HG03060 (cell line): ENCODE data around the gene TSPAN3.

Source experiments
- ATAC-seq: cut with Tn5 transposase; IDR thresholded peaks from one replicate; pipeline ENCODE4 v1.9.1; 2021; ENCODE audit warnings: low read depth, moderate number of reproducible peaks; ENCODE audit not compliant: unreplicated experiment

TSPAN3 gene

DNA sequence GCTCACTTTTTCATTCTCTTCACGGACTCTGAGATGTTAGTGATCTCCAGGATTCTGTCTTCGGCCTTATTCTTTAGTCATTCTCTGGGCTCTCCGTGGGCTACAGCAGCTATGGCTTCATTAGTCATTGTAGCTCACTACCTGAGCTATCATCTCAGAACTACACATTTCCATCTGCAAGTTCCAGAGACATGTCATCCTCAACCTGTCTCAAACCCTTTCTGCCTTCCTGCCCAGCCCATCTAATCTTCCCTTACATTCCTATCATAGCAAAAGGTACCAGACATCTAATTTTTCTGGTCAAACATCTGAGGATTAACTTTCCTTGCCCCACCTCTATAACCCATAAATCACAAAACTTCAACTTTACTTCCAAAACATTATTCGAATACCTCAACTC lies 13.2 kb downstream of the TSPAN3 start:
- ATAC-seq, result no peak

DNA sequence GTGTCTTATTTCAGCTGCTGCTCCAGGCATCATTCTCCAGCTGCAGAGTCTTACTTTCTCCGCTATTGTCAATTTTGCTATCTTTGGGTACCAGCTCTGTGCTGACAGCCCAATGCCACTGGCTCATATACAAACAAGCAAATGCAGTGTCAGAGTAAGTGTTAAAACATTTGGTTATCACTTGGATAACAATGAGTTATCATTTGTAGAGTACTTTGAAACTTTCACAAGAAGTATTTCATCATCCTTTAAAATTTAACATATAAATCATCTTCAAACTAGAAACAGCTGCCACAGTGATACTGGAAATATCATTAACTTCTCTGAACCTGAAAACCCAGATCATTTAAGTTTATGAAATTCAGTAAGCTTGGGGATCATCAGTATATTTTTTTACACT lies 13.8 kb downstream of the TSPAN3 start:
- ATAC-seq, result no peak

- ATAC-seq, result no peak
These were observed 17.2 kb downstream of the TSPAN3 start for GRCh38 chr15:77053709-77054108.

DNA sequence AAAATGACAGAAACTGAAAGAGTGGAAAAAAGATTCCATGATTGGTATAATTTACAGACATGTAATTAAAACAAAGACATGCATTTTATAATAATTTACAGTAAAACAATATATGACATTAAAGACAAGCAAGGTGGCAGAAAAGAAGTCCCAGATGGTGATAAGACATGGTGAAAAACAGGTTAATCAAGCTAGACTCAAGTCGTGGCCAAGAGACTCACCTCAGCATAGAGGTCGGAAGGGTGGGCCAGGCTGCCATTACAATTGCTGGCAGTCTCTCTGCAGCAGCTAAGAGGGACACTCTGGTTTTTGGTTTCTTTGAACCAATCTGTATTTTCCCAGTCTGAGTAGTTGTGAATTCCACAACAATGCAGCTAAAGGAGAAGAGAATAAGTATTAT lies 18.4 kb downstream of the TSPAN3 start:
- ATAC-seq, result no peak

GRCh38 chr15:77048135-77048876 lies 22.6 kb downstream of the TSPAN3 start:
- no peak for ATAC-seq

- ATAC-seq, result no peak
These were observed 24.1 kb downstream of the TSPAN3 start for GRCh38 chr15:77046704-77047412.

DNA sequence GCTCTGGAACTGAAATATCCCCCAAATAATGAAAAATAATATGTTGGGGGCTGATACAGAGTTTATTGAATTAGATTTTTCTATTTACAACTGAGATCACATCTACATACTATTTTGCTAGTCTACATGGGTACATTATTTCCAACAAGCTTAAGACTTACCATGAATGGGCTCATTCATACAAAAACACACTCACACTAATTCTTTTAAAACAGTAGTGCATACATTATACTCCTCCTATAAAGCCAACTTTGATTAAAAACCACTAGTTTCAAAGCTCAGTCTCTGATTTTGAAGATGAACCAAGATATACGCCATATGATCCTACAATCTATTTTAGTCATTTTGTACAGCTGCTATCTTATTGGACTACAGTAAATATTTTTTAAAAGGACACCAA lies 24.9 kb downstream of the TSPAN3 start:
- ATAC-seq, result no peak

- ATAC-seq, result no peak
These were observed 26.5 kb downstream of the TSPAN3 start for GRCh38 chr15:77044228-77045042.

DNA sequence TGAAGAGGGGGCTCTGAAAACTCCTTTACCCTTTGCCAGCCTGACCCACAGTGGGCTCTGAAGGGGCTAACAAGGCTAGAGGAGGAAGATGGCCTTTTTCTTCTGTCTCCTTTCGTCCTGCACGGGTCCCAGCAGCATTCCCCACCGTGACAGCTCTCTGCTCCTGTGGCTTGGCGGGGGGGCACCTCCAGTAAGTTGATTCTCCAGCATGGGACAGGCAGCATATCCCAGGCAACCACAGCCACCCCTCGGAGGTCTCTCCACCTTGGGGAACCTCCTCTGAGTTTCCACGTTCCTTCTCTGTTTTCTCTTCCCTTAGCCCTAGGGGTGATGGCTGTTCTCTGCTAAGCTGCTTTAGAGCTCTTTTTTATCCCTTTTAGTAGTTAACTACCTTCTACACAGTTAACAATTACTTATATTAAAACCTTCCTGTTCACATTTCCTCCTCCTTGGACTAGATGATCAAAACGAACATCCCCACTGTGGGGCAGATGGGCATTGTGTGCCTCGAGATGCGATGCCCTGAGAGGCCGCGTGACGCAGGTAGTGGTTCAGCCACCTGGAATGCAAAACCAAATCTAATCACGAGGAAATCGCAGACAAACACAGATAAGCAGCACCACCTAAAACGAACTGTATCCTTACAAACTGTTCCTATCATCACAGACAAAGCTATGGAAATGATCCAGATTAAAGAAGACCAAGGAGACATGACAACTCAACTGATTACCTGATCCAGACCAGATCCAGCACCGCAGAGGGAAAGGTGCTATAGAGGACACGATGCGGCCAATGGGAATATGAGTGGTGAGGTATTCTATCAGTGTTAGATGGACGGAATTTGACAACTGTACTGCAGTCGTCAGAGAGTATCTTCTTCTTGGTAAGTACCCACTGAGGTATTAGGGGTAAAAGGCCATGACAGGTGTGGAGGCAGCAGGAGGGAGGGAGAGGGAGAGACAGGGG lies 27.7 kb downstream of the TSPAN3 start:
- ATAC-seq, result no peak

DNA sequence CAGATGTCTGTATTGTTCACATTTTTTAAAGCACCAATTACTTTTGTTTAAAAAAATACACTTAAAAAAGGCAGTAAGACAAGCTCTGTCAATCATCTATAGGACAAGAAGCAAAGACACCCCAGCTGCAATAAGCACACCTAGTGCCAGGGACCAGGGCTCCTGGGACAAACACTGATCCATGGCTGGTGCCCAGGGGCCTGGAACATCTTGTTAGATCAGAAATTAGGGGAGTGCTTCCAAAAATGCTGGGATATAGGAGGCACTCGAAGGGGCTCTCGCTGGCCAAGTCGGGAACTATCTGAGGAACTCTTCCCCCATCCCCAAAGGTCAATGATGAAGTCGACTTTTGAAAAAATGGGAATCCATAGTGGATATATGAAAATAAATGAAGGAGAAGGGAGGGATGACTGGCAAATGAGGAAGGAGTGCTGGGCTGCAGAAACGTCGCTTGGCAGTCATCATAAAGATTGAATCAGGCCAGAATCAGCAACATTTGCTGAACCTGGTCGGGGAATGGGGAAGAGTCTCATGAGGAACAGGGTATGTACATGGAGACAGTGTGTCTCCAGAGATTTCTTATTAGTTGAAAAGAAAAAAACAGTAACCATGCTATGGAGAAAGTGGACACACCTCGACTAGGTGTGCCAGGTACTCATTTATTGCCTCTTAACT lies 28.5 kb downstream of the TSPAN3 start:
- no peak for ATAC-seq

GRCh38 chr15:77040673-77041072 lies 30.2 kb downstream of the TSPAN3 start:
- no peak for ATAC-seq

DNA sequence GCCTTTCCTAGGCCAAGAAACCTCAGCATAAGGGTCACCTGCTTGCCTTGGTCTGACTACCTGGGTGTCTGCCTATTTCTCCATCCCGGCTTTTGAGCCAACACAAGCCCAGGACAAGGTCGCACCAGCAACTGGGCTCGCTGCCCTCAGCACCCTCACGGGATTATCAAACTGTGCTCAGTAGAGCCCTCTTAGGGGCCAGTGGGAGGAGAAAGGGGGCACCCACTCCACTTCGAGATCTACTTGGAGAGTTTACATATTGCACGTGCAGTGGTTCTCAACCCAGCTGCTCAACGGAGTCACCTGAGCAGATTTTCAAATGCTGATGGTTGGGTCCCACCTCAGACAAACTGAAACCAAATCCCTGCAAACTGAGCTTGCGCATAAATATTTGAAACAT lies 31.1 kb downstream of the TSPAN3 start:
- no peak for ATAC-seq

DNA sequence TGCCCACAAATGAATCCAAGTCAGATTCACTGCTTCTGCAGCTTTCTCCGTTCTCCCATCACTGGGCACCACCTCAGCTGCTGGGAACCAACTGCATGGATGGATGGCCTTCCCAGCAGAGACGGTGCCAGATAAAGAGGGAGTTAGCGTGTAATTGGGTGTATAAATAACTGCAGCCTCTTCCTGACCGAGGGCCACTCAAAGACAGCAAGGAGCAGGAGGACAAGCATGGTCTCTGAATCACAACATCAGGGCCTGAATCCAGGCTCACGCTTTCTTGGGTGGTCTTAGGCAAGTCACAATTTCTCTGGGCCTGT lies 31.7 kb downstream of the TSPAN3 start:
- no peak for ATAC-seq

DNA sequence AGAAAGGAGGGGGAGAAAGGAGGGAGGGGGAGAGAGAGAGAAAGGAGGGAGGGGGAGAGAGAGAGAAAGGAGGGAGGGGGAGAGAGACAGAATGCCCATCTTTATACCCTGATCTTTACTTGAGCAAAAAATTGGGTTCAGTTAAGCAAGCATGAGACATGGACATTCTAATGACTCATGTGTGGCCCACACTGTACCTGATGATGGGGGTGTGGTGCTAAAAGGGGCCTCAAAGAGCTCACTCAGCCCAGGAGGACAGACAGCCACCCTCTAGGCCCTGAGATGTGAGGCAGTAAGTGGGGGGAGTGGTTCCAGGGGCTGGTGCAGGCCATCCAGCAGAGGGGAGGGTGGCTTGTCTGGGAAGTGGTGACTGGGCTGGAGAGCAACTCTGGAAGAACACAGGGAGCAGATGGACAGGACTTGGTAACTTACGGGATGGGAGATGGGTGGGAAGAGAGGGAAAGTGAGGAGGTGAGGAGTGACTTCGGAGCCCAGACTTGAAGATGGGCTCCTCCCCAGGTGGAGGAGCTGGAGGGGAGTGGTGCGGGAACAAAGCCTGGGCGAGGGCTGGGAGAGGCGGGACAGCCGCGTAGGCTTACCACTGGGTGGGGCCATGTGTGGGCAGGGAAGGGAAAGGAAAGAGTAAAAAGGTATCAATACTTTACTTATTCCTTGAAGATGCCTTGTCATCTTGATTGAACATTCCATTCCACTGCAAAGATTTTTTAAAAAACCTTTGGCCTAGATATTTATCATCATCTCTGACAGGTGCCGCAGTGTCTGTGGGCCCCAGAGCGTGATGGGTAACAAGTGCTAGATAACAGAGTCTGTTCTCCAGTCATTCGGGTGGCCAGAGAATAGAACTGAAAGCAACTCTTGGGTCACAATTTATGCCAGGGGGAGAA lies 32.3 kb downstream of the TSPAN3 start:
- no peak for ATAC-seq

GRCh38 chr15:77037388-77038209 lies 33.3 kb downstream of the TSPAN3 start:
- no peak for ATAC-seq

GRCh38 chr15:77036537-77037387 lies 34.1 kb downstream of the TSPAN3 start:
- no peak for ATAC-seq

DNA sequence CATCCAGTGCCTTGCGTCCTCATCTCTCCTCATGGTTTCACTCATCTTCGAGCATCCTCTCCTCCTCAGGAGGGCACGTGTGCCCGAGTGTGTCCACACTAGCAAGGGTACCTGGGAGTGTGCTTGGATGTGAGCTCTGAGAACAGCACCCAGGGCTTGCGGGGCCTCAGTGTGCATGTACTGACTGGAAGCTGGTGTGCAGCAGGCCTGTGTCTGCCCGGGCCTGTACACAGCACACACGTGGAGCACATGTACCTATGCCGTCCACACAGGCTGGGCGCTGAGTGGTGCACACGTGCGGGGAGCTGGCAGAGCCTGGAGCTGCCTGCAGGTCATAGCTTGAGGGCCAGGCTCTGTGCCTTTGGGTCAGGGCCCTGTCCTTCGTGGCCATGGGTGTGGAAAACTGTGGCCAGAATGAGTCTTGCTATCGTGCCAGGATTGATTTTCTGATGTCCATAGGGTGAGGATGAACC lies 34.9 kb downstream of the TSPAN3 start:
- no peak for ATAC-seq
